ENCODE results near the gene ANXA8L1.
"Not testable (repeated sequence)": the region's sequence is repeated elsewhere in the genome, so short reads cannot be mapped to it uniquely, and the experiment has no call there.

Gene ANXA8L1

GRCh38 chr10:46375406-46375805 lies at the start of gene ANXA8L1:
Gene ANXA8L1 (plus strand): TSS chr10:46375776. CDS start chr10:46375852, 76 bp downstream.
- not testable (repeated sequence) for DNase-seq

- no peak for DNase-seq
Measured at GRCh38 chr10:46326066-46326465, 49.5 kb upstream of the ANXA8L1 start.

- DNase-seq, result no peak
Measured at GRCh38 chr10:46326971-46327370, 48.6 kb upstream of the ANXA8L1 start.

DNA sequence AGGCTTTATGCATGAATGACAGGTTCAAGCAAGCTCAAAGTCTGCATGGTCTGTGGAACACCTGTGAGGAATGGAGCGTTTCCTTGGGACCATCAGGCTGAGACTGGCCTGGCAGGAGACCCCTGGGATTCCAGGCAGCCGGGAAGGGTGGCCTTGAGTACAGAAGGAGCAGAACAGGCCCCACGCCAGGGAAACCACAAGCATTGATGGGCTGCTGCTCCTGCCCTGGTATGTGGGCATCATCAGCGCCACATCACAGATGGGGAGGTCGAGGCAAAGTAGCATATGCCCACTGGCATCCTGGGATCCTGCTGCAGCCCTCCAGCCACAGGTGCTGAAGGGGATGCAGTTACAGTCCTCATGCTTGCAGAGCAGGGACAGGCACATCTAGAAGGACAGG lies 47.9 kb upstream of the ANXA8L1 start:
- DNase-seq, result no peak

- no peak for DNase-seq
Measured at GRCh38 chr10:46328853-46329689, 46.5 kb upstream of the ANXA8L1 start.

- no peak for DNase-seq
Measured at GRCh38 chr10:46329690-46330016, 45.9 kb upstream of the ANXA8L1 start.

DNA sequence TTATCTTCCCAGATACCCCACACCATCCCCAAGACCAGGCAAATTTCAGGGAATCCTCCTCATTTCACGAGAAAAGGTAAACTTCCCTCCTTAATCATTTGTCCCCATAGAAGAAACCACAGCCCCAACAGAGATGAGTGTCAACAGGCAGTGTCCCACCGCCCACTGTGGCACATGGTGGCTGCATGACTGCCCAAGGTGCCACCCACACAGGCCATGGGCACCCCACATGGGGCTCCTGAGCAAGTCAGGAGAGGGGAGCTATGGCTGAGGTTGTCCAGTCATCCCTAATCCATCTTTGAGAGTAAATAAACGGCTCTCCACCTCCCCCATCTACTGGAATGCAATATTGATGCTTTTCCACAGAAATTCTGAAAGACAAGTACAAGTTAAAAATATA lies 44.7 kb upstream of the ANXA8L1 start:
- no peak for DNase-seq

DNA sequence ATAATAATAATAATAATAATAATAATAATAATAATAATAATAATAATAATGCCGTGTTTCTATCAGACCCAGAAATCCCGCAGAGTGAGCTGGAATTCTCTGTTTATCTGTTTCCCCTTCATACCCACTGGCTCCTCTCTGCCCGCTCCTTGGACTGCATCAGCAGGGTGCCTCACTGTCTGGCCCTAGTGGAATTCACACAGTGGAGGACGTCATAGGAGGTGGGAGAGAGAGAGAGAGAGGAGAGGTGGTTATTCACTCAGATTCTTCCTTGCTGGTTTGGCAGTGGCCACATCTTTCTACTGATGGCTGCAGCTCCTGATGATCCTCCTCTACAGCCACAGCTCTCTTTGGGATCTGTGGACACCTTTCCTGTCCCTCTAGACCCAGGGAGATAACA lies 10.1 kb upstream of the ANXA8L1 start:
- DNase-seq, result not testable (repeated sequence)

- DNase-seq, result not testable (repeated sequence)
Measured at GRCh38 chr10:46367209-46367608, 8.4 kb upstream of the ANXA8L1 start.

DNA sequence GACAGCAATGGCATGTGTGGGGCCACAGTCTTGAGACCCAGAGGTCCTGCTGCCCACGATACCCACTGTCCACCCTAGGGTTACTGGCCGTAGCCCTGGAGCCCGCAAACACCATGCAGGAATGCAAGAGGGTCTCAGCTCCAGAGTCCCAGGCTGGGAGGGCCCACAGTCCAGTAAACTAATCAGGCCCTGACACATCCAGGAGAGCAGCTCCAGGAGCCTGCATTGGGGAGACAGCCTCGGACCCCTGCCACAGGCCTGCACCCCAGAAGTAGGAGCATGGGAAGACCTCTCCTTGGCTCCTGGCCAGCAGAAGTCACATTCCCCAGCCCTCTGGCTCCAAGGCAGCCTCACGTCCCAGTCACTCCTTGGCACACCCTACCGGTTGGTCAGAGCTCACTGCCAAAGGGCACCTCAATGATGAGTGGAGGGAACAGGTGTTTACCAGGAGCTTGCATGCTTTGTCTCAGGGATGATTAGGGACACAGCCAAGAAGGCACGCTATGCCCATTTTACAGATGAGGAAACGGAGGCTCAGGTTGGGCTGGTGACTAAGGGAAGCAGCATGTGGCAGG lies 7.8 kb upstream of the ANXA8L1 start:
- DNase-seq, result not testable (repeated sequence)

DNA sequence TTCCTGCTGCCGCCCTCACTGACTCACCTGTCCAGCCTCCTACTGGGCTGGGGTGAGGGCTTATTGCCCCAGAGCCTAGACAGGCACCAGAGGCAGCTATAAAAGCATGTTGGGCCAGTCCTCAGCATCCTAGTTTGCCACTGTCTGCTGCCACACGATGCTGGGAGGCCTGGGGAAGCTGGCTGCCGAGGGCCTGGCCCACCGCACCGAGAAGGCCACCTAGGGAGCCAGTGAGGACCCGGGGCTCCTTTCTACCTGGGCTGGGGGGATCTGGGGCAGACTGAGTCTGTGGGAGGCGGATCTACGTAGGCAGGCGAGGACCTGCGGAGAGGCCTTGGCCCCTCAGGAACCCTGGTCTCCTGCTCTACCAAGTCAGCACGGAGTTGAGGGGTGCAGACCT lies 6.6 kb upstream of the ANXA8L1 start:
- not testable (repeated sequence) for DNase-seq

DNA sequence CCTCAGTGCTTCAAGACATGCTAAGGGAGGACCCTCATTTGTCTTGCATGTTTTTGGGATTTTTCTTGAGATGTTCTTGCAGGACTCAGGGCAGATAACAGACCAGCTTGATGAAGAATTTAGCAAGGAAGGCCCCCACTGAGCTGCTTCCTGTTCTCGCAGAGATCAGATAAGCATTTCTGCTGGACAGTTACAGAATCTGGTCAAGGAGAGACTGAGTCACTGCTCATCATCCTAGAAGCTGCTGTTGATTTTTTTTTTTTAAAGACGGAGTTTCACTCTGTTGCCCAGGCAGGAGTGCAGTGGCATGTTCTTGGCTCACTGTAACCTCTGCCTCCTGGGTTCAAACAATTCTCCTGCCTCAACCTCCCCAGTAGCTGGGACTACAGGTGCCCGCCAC lies 1.2 kb upstream of the ANXA8L1 start:
- DNase-seq, result not testable (repeated sequence)

DNA sequence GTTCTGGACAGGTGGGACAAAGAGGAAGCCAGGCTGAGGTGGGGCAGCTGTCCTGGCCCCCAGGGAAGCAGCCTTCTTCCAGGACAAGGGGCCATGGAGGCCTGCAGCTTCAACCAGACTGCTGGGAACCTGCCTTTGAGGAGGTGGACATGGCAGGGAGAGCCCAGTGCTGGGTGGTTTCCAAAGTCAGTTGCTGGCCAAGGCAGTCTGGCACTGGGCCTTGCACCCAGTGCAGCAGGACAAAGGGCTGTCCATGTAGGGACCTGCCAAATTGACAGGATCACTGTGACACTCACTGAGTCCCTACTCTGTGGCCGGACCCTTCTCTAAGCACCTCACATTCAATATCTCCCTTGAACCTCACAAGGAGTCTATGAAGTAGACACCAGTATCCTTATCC lies 1.4 kb downstream of the ANXA8L1 start:
- not testable (repeated sequence) for DNase-seq

DNA sequence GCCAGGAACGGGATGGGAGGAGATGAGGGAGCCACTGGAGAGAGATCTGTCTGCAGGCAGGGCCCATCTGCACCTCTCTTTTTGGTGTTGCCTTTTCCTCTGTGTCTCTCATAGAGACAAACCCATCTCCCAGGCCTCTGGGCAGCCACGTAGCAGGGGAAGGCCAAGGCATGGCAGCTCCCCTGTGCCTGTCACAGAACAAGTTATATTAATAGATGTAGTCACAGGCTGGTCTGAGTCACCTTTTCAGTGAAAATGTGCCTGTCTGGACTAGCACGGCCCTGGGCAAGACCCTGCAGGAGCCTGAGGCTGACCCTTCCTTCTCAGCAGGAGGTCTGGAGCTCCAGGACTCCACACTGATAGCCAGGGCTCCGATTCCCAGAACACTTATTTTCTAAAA lies 2.1 kb downstream of the ANXA8L1 start:
- DNase-seq, result not testable (repeated sequence)

GRCh38 chr10:46378108-46378507 lies 2.5 kb downstream of the ANXA8L1 start:
- not testable (repeated sequence) for DNase-seq

DNA sequence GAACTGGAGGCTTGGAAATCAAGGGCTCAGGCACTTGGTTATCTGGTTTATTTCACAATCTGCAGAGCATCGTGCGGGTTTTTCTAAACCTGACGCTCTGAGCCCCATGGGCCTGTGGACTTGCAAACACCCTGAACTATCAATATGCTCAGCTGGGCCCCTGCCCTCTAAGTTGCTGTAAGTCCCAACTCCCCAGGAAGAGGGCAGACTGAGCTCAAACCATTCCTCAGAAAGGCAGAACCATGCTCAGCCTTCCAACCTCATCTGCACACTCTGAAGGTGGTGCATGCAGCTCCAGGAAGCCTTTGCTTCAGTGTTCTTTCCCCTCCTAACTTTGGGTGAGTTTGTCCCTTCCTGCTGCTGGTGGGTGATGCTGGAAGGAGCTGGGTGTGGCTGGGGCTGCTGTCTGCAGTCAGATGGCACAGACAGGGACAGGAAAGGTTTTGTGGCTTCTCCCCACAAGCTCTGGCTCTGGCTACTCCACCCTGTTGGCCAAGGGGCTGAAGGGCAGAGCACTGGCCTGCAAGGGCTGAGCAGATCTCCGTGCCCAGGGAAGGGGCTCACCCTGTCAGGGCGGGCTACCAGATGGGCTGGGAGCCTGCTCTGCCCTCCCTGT lies 3.8 kb downstream of the ANXA8L1 start:
- DNase-seq, result not testable (repeated sequence)

DNA sequence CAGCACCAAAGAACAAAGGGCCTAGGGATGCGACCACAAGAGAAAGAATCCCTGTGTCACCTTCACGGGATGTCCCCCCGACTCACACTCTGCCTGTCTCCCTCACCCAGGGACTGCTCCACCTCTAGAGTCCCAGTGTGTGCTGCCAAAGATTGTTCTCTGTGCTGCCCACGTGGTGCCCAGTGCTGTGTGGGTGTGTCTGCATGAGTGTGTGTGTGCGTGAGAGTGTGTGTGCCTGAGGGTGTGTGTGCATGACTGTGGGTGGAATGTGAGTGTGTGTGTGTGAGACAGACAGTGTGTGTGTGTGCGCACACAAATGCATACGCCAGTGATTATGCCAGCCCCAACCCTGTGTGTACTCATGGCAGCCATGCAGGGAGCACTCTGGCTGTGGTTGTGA lies 10.3 kb downstream of the ANXA8L1 start:
- DNase-seq, result not testable (repeated sequence)

GRCh38 chr10:46386694-46387093 lies 11.1 kb downstream of the ANXA8L1 start:
- DNase-seq, result not testable (repeated sequence)

- not testable (repeated sequence) for DNase-seq
Measured at GRCh38 chr10:46387309-46387902, 11.8 kb downstream of the ANXA8L1 start.

DNA sequence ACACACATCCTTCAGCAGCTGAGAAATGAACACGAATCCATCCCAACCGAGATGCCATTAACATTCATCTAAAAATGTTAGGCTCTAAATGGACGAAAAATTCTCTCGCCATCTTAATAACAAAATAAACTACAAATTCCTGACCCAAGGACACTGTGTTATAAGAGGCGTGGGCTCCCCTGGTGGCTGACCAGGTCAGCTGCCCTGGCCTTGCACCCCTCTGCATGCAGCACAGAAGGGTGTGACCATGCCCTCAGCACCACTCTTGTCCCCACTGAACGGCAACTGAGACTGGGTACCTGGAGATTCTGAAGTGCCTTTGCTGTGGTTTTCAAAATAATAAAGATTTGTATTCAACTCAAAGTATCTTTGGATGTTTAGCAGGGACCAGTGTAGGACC lies 15.8 kb downstream of the ANXA8L1 start:
- DNase-seq, result not testable (repeated sequence)

DNA sequence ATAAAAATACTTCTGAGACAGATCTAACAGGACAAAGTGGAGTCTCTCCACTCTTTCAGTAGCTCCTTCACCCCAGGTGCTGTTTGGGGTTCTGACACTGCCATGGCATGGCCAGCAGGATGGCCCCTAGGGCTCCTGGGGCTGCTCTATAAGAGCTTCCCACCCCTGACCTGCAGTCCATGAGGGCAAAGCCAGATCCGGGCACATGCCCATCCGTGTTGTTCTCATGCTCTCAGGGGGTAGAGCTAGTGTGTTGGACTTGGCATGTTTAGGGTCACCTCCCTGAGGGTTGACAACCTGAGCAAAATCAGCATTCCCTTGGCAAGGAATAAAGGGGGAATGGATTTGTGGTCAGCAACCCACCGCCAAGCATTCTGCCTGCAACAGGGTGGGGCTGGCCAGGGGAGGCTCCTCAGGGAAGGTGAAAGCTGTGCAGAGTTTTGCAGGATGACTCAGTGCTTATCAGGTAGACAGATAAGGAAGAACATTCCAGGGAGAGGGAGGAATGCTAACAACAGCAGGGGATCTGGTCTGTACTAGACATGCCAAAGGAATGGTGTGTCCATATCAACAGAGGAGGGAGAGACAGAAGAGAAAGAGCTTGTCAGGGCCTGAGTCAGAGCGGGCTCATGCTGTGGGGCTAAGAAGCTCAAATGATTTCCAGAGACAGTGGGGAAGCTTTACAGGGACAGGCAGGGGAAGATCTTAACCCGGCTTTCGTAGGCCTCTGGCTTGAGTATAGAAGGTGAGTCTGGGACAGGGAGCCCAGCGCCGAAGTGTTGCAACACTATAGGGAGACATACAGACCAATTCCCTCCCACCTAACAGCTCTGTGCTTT lies 21.1 kb downstream of the ANXA8L1 start:
- DNase-seq, result not testable (repeated sequence)

GRCh38 chr10:46397767-46398166 lies 22.2 kb downstream of the ANXA8L1 start:
- not testable (repeated sequence) for DNase-seq

All from CD4-positive, alpha-beta T cell treated with Interferon gamma for 1 hour (primary cell).